Endothelial cell of hepatic sinusoid (primary cell): ENCODE measurements around the gene PCDHA1.
"Not testable (repeated sequence)": the region's sequence is repeated elsewhere in the genome, so short reads cannot be mapped to it uniquely, and the experiment has no call there.

ENCODE experiments used
- in situ Hi-C: cut with HindIII; loops from 2 replicates; pipeline ENCODE4 v1.10.0; 2017; ENCODE audit warnings: low sequenced_read_pairs

The PCDHA1 gene

DNA sequence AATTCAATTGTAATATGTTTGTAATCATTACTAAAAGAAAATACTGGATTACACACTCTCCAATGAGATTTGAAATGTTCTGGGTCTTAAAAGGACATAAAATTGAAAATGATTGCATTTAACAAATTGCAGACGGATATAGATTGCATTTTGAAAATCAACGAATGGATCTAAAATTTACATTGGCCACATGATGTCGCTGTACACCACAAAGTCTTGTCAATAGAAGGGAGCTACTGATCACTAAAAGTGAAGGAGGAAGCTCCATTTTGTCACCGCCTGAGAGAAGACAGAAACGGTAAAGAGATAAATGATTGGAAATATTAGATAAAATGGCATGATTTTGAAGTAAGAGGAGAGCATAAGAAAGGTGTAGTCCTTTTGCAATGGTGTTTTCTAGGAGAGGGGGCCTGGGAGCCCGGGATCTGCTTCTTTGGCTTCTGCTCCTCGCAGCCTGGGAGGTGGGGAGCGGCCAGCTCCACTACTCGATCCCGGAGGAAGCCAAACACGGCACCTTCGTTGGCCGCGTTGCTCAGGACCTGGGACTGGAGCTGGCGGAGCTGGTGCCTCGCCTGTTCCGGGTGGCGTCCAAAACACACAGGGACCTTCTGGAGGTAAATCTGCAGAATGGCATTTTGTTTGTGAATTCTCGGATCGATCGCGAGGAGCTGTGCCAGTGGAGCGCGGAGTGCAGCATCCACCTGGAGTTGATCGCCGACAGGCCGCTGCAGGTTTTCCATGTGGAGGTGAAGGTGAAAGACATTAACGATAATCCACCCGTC lies at the start of gene PCDHA1:
TSS of gene PCDHA1 (plus strand) at position 236 of the 782 bp plus-strand sequence.
- in situ Hi-C loops, result no loop called here

DNA sequence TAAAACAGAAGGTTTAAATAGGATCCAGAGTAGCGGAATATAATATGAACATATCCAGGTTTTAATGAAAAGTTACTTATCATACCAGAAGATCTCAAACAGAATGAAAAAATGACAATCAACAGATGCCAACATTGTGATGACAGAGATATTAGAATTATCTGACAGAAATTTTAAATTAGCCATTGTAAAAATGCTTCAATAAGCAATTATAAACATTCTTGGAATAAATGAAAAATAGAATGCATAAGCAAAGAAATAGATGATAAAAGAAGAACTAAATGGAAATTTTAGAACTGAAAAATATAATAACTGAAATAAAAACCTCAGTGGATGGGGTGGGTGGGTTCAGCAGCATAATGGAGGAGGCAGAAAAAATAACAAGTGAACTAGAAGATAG lies 48.5 kb upstream of the PCDHA1 start:
- in situ Hi-C loops, result no loop called here

DNA sequence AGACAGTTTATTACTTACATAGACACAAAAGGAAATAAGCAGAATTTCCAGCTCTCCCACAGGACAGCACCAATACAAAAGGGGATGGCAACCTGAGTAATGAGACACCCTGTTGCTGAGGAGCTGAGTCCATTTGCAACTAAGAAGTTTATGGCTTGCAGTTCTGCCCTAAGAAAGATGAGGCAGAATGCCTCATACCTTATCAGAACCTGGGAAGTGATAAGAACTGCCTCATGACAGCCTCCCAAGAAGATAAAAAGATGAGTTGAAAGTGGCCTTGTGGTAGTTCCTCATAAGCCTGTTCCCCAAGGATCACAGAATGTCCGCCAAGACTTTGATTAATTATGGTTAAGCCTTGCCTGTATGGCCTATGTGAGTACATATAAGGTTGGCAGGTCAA lies 44.0 kb upstream of the PCDHA1 start:
- in situ Hi-C loops, result no loop called here

DNA sequence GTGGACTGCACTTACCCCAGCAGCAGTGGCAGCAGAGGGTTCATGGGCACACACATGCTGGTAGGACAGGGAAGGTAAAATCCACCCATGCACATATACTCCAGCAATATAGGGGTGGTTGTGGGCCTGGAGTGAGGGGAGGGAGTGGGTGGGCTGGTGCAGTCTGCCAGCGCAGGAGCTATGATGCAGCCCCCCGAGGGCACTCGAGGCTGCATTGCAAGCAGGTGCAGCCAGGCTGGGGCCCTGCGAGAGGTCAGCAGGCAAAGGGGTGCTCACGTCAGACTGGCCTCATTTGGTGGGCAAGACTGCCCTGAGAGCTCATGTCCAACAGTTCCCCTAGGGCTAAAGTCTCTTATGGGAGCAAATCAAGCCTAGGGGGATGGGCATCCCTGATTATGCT lies 32.4 kb upstream of the PCDHA1 start:
- in situ Hi-C loops, result no loop called here

DNA sequence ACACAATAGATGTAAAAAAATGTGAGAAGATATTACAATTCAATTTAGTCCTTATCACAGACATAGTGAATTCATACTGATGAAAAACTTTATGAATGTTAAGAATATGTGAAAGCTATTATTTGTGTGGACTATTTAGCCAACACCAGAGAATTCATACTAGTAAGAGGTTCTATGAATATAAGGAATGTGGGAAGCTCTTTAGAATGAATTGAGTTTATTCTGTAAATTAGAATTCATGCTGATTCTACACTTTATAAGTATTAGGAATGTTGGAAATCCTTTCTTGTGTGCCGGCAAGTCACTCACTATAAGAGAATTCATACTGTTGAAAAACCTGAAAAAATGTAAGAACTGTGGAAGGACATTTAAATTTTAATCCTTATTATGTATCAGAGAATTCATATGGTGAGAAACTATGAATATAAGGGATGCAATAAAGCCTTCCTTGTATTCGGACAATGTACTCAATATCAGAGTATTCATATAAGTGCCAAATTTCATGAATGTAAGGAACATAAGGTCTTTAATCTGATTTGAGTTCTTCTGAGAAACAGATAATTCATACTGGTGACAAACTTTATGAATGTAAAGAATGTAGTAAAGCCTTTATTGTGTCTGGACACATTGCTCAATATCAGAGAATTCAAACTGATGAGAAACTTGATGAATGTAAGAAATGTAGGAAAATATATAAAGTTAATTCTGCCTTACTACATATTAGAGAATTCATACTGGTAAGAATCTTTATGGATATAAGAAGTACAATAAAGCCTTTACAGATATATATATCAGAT lies 21.6 kb upstream of the PCDHA1 start:
- in situ Hi-C loops, result no loop called here

DNA sequence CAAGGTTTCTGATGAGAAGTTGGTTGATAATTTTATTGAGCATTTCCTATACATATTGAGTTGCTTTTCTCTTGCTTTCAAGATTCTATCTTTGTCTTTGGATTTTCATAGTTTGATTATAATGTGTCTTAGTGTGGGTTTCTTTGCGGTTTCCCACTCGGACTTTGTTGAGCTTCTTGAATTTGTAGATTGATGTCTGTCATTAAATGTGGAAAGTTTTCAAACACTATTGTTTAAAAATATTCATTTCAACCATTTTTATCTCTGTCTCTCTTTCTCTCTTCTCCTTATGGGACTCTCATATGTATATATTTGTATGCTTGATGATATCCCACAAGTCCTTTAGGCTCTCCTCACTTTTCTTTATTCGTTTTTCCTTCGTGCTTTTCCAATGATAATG lies 18.5 kb upstream of the PCDHA1 start:
- in situ Hi-C loops, result no loop called here

DNA sequence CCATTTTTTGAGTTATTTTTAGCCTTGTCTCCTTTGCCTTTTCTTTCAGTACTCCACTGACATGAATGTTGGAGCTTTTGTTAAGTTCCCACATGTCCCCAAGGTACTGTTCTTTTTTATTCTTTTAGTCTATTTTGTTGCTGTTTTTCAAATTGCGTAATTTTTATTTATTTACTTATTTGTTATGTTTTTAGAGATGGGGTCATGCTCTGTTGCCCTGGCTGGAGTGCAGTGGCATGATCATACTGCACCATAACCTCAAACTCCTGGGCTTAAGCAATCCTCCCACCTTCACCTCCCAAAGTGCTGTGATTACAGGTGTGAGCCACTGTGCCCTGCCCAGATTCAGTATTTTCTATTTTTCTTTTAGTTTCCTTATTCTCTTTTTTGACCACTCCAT lies 5.4 kb upstream of the PCDHA1 start:
- in situ Hi-C loops, result no loop called here

DNA sequence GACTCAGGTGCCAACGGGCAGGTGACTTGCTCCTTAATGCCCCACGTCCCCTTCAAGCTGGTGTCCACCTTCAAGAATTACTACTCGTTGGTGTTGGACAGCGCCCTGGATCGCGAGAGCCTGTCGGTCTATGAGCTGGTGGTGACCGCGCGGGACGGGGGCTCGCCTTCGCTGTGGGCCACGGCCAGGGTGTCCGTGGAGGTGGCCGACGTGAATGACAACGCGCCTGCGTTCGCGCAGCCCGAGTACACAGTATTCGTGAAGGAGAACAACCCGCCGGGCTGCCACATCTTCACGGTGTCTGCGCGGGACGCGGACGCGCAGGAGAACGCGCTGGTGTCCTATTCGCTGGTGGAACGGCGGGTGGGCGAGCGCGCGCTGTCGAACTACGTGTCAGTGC lies 1.5 kb downstream of the PCDHA1 start:
- in situ Hi-C loops, result not testable (repeated sequence)

DNA sequence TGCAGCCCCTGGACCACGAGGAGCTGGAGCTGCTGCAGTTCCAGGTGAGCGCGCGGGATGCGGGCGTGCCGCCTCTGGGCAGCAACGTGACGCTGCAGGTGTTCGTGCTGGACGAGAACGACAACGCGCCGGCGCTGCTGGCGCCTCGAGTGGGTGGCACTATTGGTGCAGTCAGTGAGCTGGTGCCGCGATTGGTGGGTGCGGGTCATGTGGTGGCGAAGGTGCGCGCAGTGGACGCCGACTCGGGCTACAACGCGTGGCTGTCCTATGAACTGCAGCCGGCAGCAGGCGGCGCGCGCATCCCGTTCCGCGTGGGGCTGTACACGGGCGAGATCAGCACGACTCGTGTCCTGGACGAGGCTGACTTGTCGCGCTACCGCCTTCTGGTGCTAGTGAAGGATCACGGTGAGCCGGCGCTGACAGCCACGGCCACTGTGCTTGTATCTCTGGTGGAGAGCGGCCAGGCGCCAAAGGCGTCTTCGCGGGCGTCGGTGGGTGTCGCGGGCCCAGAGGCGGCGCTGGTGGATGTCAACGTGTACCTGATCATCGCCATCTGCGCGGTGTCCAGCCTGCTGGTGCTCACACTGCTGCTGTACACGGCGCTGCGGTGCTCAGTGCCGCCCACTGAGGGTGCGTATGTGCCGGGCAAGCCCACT lies 2.0 kb downstream of the PCDHA1 start:
- in situ Hi-C loops, result not testable (repeated sequence)

DNA sequence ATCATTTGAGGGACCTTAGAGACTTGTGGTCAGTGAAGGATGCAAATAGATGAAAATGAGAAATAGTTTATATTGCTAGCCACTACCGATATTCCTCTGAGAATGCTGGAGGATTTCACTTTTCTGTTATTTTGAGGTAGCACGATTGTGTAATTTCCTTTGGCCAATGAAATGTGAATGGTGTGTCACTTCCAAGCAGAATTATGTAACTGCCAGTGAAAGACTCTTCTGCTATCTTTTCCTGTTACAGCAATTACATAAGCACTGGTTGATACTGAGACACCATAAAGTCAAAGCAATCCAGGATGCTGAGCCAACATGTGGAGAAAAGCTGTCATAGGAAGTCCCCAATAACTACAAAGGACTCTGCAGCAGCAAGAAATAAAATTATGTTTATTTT lies 5.1 kb downstream of the PCDHA1 start:
- in situ Hi-C loops, result no loop called here

DNA sequence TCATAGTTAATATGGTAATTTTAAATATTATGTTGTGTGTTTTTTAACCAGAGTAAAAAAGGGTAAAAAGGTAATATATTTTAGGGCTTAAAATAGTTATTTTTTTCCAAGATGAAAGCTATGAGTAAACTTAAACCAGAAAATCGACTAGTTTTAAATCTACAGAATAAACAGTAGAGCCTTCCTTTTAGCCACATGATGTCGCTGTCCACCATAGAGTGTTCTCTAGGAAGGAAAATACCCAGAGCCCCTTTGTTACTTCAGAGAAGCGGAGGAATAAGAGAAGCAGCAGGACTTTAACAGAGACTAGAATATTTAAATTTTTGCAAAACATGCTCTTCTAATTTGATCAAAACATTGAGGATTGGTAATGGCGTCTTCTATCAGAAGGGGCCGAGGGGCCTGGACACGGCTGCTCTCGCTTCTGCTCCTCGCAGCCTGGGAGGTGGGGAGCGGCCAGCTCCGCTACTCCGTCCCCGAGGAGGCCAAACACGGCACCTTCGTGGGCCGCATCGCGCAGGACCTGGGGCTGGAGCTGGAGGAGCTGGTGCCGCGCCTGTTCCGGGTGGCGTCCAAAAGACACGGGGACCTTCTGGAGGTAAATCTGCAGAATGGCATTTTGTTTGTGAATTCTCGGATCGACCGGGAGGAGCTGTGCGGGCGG lies 8.8 kb downstream of the PCDHA1 start, which contains the start of gene PCDHA2:
TSS of gene PCDHA2 (plus strand) at position 258 of the 664 bp plus-strand sequence.
- in situ Hi-C loops, result no loop called here

DNA sequence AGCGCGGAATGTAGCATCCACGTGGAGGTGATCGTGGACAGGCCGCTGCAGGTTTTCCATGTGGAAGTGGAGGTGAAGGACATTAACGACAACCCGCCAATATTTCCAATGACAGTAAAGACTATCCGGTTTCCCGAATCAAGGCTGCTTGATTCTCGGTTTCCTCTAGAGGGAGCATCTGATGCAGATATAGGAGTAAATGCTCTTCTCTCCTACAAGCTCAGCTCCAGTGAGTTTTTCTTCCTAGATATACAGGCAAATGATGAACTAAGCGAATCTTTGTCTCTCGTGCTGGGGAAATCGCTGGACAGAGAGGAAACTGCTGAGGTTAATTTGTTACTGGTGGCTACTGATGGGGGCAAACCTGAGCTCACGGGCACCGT lies 9.3 kb downstream of the PCDHA1 start:
- in situ Hi-C loops, result no loop called here

DNA sequence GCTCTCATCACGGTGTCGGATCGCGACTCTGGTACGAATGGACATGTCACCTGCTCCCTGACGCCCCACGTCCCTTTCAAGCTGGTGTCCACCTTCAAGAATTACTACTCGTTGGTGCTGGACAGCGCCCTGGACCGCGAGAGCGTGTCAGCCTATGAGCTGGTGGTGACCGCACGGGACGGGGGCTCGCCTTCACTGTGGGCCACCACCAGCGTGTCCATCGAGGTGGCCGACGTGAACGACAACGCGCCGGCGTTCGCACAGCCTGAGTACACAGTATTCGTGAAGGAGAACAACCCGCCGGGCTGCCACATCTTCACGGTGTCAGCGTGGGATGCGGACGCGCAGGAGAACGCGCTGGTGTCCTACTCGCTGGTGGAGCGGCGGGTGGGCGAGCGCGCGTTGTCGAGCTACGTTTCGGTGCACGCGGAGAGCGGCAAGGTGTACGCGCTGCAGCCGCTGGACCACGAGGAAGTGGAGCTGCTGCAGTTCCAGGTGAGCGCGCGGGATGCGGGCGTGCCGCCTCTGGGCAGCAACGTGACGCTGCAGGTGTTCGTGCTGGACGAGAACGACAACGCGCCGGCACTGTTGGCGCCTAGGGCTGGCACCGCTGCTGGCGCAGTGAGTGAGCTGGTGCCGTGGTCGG lies 10.3 kb downstream of the PCDHA1 start:
- in situ Hi-C loops, result not testable (repeated sequence)

DNA sequence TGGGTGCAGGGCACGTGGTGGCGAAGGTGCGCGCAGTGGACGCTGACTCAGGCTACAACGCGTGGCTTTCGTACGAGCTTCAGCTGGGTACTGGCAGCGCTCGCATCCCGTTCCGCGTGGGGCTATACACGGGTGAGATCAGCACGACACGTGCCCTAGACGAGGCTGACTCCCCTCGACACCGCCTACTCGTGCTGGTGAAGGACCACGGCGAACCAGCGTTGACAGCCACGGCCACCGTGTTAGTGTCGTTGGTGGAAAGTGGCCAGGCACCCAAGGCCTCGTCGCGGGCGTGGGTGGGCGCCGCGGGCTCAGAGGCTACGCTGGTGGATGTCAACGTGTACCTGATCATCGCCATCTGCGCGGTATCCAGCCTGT lies 10.8 kb downstream of the PCDHA1 start:
- in situ Hi-C loops, result no loop called here

DNA sequence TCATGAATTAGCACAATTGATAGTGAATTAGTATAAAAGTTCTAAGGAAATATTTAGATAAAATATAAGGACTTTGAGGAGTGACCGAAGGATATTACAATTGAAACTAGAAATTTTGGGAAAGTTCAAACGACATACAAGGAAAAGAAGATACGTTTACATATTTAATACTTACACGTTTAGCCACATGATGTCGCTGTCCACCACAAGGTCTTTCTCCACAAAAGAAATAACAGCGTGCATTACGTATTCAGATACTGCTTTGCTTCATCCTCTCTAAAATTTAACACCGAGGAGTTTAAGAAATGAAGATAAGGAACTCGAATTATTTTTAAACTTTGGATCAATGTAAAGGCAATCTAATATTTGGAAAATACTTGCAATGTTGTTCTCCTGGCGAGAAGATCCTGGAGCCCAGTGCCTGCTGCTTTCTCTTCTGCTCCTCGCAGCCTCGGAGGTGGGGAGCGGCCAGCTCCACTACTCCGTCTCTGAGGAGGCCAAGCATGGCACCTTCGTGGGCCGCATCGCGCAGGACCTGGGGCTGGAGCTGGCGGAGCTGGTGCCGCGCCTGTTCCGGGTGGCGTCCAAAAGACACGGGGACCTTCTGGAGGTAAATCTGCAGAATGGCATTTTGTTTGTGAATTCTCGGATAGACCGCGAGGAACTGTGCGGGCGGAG lies 15.0 kb downstream of the PCDHA1 start, which contains the start of gene PCDHA3:
TSS of gene PCDHA3 (plus strand) at position 242 of the 678 bp plus-strand sequence.
- in situ Hi-C loops, result no loop called here

DNA sequence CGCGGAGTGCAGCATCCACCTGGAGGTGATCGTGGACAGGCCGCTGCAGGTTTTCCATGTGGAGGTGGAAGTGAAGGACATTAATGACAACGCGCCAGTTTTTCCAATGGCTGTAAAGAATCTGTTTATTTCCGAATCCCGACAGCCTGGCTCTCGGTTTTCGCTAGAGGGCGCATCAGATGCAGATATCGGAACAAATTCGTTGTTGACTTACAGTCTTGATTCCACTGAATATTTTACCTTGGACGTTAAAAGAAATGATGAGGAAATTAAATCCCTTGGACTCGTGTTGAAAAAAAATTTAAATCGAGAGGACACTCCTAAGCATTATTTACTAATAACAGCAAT lies 15.5 kb downstream of the PCDHA1 start:
- in situ Hi-C loops, result no loop called here

DNA sequence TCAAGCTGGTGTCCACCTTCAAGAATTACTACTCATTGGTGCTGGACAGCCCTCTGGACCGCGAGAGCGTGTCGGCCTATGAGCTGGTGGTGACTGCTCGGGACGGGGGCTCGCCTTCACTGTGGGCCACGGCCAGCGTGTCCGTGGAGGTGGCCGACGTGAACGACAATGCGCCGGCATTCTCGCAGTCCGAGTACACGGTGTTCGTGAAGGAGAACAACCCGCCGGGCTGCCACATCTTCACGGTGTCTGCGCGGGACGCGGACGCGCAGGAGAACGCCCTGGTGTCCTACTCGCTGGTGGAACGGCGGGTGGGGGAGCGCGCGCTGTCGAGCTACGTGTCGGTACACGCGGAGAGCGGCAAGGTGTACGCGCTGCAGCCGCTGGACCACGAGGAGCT lies 16.4 kb downstream of the PCDHA1 start:
- in situ Hi-C loops, result not testable (repeated sequence)

DNA sequence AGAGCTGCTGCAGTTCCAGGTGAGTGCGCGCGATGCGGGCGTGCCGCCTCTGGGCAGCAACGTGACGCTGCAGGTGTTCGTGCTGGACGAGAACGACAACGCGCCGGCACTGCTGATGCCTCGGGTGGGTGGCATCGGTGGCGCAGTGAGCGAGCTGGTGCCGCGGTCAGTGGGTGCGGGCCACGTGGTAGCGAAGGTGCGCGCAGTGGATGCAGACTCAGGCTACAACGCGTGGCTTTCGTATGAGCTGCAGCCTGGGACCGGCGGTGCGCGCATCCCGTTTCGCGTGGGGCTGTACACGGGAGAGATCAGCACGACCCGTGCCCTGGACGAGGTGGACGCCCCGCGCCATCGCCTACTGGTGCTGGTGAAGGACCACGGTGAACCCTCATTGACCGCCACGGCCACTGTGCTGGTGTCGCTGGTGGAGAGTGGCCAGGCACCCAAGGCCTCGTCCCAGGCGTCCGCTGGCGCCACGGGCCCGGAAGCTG lies 16.9 kb downstream of the PCDHA1 start:
- in situ Hi-C loops, result no loop called here

DNA sequence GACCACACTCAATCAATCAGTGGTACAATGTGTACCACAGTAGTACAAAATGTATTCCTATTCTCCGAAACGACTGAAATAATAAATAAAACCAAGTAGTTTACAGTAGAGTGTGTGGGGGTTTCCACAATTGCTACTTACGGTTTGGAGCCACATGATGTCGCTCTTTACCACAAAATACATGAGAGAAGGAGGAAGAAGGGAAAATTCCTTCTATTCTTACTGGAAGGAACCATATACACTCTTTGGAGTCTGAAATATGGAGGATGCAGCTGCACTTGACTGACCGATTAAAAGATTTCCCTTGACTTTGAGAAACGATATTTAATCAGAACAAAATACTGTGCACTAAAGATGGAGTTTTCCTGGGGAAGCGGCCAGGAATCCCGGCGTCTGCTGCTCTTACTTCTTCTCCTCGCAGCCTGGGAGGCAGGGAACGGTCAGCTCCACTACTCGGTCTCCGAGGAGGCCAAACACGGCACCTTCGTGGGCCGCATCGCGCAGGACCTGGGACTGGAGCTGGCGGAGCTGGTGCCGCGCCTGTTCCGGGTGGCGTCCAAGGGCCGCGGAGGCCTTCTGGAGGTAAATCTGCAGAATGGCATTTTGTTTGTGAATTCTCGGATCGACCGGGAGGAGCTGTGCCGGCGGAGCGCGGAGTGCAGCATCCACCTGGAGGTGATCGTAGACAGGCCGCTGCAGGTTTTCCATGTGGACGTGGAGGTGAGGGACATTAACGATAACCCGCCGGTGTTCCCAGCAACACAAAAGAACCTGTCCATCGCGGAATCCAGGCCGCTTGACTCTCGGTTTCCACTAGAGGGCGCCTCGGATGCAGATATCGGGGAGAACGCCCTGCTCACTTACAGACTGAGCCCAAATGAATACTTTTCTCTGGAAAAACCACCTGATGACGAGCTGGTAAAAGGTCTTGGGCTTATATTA lies 21.2 kb downstream of the PCDHA1 start, which contains the start of gene PCDHA4:
TSS of gene PCDHA4 (plus strand) at position 235 of the 942 bp plus-strand sequence.
- in situ Hi-C loops, result no loop called here
